WI38 (cell line): Measurements from ENCODE around the gene RBP4.

Experiments used
- H3K4me3 ChIP-seq: 2 replicates; pipeline ENCODE4 v1.5.1; 2011; ENCODE audit warnings: low read depth, mild to moderate bottlenecking, control low read depth, low read length
- TF ChIP-seq, protein P1 (sequence below): IDR thresholded peaks from 2 replicates; pipeline ENCODE4 v1.5.1; 2012; ENCODE audit warnings: low read depth, mild to moderate bottlenecking, control low read depth, low read length

RBP4 gene

DNA sequence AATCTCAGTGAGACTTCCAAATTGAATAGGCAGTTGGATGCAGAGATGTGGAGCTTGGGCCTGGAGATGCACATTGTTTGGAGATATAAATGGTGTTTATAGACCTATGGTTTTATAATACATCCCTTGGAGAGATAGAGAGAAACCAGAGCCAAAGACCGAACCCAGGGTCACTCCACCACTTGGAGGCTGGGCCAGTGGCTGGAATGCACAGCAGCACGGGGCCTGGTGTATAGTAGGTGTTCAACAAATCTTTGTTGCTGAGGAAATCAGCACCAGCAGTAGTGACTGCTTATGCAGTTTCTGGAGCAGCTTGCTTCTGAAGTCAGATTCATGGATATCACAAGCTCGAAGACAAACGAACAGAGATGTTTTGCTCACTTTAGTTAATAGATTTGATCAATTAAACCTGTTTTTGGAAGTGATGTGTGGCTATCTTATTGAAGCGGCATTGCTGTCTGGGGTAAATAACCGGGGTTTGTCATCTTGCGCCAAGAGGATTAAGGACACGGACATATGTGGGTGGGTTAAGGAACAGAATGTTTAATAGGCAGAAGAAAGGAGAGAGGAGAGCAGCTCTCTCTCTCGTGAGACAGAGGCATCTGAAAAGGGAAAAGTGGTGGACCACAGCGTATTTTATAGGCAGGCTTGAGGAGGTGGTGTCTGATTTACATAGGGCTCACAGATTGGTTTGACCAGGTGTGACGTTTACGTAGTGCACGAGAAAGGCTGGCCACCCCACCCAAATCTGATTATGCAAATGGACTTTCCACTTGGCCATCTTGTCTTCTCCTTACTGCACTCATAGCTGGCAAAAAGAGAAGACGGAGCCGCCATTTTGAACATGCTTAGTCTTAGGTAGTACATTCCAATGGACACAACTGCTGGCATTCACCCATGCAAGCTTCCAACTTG, 11.1 kb downstream of the RBP4 start:
- TF ChIP-seq, protein P1, sequence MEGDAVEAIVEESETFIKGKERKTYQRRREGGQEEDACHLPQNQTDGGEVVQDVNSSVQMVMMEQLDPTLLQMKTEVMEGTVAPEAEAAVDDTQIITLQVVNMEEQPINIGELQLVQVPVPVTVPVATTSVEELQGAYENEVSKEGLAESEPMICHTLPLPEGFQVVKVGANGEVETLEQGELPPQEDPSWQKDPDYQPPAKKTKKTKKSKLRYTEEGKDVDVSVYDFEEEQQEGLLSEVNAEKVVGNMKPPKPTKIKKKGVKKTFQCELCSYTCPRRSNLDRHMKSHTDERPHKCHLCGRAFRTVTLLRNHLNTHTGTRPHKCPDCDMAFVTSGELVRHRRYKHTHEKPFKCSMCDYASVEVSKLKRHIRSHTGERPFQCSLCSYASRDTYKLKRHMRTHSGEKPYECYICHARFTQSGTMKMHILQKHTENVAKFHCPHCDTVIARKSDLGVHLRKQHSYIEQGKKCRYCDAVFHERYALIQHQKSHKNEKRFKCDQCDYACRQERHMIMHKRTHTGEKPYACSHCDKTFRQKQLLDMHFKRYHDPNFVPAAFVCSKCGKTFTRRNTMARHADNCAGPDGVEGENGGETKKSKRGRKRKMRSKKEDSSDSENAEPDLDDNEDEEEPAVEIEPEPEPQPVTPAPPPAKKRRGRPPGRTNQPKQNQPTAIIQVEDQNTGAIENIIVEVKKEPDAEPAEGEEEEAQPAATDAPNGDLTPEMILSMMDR: no peak
- H3K4me3 ChIP-seq: no peak overlapping the region

DNA sequence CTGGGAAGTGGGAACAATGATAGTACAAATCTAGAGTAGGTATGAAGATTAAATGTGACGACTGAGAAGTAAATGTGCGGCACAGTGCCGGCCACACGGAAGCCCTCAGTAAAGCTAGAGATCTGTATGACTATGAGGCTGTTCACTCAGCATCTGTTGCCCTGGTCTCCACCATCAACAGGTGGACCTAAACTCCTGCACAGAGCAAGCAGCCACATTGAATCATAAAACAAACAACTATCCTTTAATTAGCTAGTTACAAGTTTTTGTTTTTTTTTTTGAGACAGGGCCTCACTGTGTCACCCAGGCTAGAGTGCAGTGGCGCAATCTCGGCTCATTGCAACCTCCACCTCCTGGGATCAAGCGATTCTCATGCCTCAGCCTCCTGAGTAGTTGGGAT, 16.6 kb downstream of the RBP4 start:
- no peak overlapping the region for H3K4me3 ChIP-seq
- TF ChIP-seq, protein P1: no peak

- TF ChIP-seq, protein P1: no peak
- H3K4me3 ChIP-seq: no peak overlapping the region
Observed at GRCh38 chr10:93580828-93581227, 20.2 kb downstream of the RBP4 start.

DNA sequence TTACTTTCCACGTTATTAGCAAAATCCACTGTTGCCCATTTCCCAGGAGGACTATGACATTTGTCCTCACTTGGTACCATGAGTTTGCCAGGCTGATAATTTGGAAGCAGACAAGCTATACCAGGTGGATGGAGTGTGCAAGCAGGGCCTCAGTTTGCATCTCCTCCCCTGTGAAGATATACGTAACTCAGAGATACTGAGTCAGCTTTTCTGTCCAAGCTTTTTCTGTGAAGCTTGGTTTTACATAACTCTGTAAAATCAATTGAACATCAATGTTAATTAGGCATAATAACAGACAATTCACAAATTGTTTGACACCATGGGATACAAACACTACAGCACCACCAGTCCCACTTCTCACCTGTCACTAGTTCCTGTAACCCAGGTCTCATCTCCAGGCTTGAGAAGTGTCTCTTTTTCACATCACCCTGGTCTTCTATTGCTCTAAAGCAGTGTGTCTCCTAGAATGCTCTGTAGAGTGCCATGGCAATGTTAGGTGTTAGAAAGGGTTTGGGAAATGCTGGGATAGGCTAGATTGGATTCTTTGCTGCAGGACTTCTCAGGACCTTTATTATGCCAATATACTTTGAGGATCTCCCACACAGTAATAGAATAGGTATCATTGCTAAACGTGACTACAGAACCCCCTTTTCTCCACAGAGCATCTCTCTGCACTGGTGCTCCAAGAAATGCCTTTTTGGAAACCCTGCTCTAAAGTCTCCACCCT, 20.9 kb downstream of the RBP4 start:
- TF ChIP-seq, protein P1: no peak
- no peak overlapping the region for H3K4me3 ChIP-seq

DNA sequence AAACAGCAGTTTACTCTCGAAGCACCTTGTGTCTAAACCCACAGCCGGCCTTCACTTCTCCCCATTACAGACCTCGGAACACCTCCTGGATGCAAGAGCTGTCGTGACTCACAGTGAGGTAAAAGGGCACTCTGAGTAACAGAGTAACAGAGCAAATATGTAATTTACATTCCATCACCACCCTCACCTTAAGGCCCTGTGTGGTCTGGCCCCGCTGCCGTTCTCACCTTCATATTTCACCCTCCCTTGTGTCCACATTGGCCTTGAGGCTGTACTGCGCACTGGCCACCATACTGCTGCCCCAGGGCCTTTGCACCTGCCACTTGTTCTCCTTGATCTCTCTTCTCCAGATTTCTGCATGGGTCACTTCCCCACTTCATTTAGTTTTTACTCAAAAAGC, 21.9 kb downstream of the RBP4 start:
- TF ChIP-seq, protein P1: no peak
- no peak overlapping the region for H3K4me3 ChIP-seq

GRCh38 chr10:93577565-93577964, 23.5 kb downstream of the RBP4 start:
- no peak overlapping the region for H3K4me3 ChIP-seq
- TF ChIP-seq, protein P1: no peak

DNA sequence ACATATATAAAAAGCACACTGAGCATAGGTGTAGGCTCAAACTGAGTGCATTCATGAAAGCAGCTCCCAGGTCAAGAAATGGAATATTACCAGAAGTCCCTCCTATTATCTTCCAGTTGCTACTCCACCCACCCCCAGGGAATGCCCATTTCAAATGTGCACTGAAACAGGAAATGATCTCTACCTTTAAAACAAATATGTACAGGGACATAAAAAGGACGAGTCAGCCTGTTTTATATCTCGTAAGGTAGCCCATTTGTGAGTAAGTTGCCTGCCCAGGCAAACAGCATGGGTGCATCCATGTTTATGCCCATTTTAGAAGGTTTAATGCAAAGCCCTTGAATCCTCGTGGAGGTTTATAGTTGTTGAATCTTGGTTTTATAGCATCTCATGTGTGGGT, 24.1 kb downstream of the RBP4 start:
- TF ChIP-seq, protein P1: no peak

More for the DNA sequence above, 24.1 kb downstream of the RBP4 start:
- no peak overlapping the region for H3K4me3 ChIP-seq
